ENCODE results near the gene OLIG2. TPM values are rescaled to one million over a fixed set of nuclear protein-coding genes. Genes with fewer than 3 reads are reported as not detected.

The OLIG2 gene
- total and polyA plus RNA-seq, 7 experiments from 2014 or later, result not detected

- no peaks in the 10 kb centered on the region for H3K36me3 ChIP-seq (ENCODE audit: control insufficient read depth in 2 of 3, insufficient read depth in 3 of 3, low read length in 3 of 3)
- ATAC-seq (no peak), DNase-seq (no peak)
- POLR2A ChIA-PET, result no interaction called here
- H3K36me3 Mint-ChIP-seq, result no peaks in the 10 kb centered on the region
- peaks cover 0 to 3% (median 0%) of the 10 kb centered on the region in 11 donors for H3K9me3 Mint-ChIP-seq
- no peaks in the 10 kb centered on the region for H3K4me1 ChIP-seq (ENCODE audit: control insufficient read depth in 2 of 2, insufficient read depth in 2 of 2, low read length in 2 of 2)
- H3K9me3 ChIP-seq (ENCODE audit: control insufficient read depth in 2 of 3, low read length in 3 of 3), result no peaks in the 10 kb centered on the region
- H3K27ac Mint-ChIP-seq, result no peak overlapping the region
- no peaks in the 10 kb centered on the region for H3K27me3 ChIP-seq (ENCODE audit: control insufficient read depth in 2 of 2, insufficient read depth in 2 of 2, low read length in 2 of 2)
- peaks cover 22 to 50% (median 44%) of the 10 kb centered on the region in 5 donors for H3K27me3 Mint-ChIP-seq
- no peak overlapping the region for H3K27ac ChIP-seq (ENCODE audit: low read depth, low read length)
- peaks cover 0 to 6% (median 3%) of the 10 kb centered on the region in 7 donors for H3K4me1 Mint-ChIP-seq
- intact Hi-C loops (cut with micrococcal nuclease), result no loop called here
- CTCF ChIA-PET, result interaction anchor here (0.7 kb wide), 1 partner anchor 472 kb away, joined by 3 read pairs; no protein-coding TSS in a partner anchor
- no peak overlapping the region for H3K4me3 Mint-ChIP-seq
- H3K4me3 ChIP-seq (ENCODE audit: low read length), result no peak overlapping the region
These were observed 16.2 kb downstream of the OLIG2 start for GRCh38 chr21:33041981-33042380.

- H3K9me3 Mint-ChIP-seq, result peaks cover 0 to 3% (median 0%) of the 10 kb centered on the region in 11 donors
- no peaks in the 10 kb centered on the region for H3K27me3 ChIP-seq (ENCODE audit: control insufficient read depth in 2 of 2, insufficient read depth in 2 of 2, low read length in 2 of 2)
- DNase-seq (no peak), ATAC-seq (no peak)
- ChIA-PET CTCF (interaction anchor here (0.7 kb wide), 1 partner anchor 473 kb away, joined by 3 read pairs; no protein-coding TSS in a partner anchor), POLR2A (no interaction called here)
- H3K9me3 ChIP-seq (ENCODE audit: control insufficient read depth in 2 of 3, low read length in 3 of 3), result no peaks in the 10 kb centered on the region
- H3K4me3 Mint-ChIP-seq, result no peak overlapping the region
- H3K36me3 Mint-ChIP-seq, result no peaks in the 10 kb centered on the region
- H3K36me3 ChIP-seq (ENCODE audit: control insufficient read depth in 2 of 3, insufficient read depth in 3 of 3, low read length in 3 of 3), result no peaks in the 10 kb centered on the region
- no peak overlapping the region for H3K4me3 ChIP-seq (ENCODE audit: low read length)
- no peak overlapping the region for H3K27ac ChIP-seq (ENCODE audit: low read depth, low read length)
- intact Hi-C loops (cut with micrococcal nuclease), result no loop called here
- no peak overlapping the region for H3K27ac Mint-ChIP-seq
- peaks cover 31 to 56% (median 44%) of the 10 kb centered on the region in 5 donors for H3K27me3 Mint-ChIP-seq
- H3K4me1 Mint-ChIP-seq, result no peaks in the 10 kb centered on the region
- no peaks in the 10 kb centered on the region for H3K4me1 ChIP-seq (ENCODE audit: control insufficient read depth in 2 of 2, insufficient read depth in 2 of 2, low read length in 2 of 2)
These were observed 17.1 kb downstream of the OLIG2 start for GRCh38 chr21:33042812-33043211.

GRCh38 chr21:33046455-33046854 lies 20.7 kb downstream of the OLIG2 start:
- H3K27ac Mint-ChIP-seq, result no peak overlapping the region
- intact Hi-C loops (cut with micrococcal nuclease), result no loop called here
- H3K4me3 Mint-ChIP-seq, result no peak overlapping the region
- no peaks in the 10 kb centered on the region for H3K27me3 ChIP-seq (ENCODE audit: control insufficient read depth in 2 of 2, insufficient read depth in 2 of 2, low read length in 2 of 2)
- POLR2A ChIA-PET, result no interaction called here
- H3K4me1 Mint-ChIP-seq, result peaks cover 0 to 3% (median 0%) of the 10 kb centered on the region in 7 donors
- ATAC-seq, result no peak
- no peaks in the 10 kb centered on the region for H3K9me3 Mint-ChIP-seq
- no peaks in the 10 kb centered on the region for H3K4me1 ChIP-seq (ENCODE audit: control insufficient read depth in 2 of 2, insufficient read depth in 2 of 2, low read length in 2 of 2)
- H3K9me3 ChIP-seq (ENCODE audit: control insufficient read depth in 2 of 3, low read length in 3 of 3), result no peaks in the 10 kb centered on the region
- no peak for DNase-seq
- no peak overlapping the region for H3K4me3 ChIP-seq (ENCODE audit: low read length)
- no peak overlapping the region for H3K27ac ChIP-seq (ENCODE audit: low read depth, low read length)
- peaks cover 28 to 48% (median 41%) of the 10 kb centered on the region in 5 donors for H3K27me3 Mint-ChIP-seq
- H3K36me3 ChIP-seq (ENCODE audit: control insufficient read depth in 2 of 3, insufficient read depth in 3 of 3, low read length in 3 of 3), result no peaks in the 10 kb centered on the region
- no peaks in the 10 kb centered on the region for H3K36me3 Mint-ChIP-seq
- CTCF ChIA-PET, result no interaction called here

GRCh38 chr21:33047231-33047630 lies 21.5 kb downstream of the OLIG2 start:
- Mint-ChIP-seq H3K9me3 (no peaks in the 10 kb centered on the region), H3K27me3 (peaks cover 21 to 46% (median 37%) of the 10 kb centered on the region in 5 donors), H3K4me1 (peaks cover 0 to 3% (median 0%) of the 10 kb centered on the region in 7 donors), H3K27ac (no peak overlapping the region), H3K4me3 (no peak overlapping the region), H3K36me3 (no peaks in the 10 kb centered on the region)
- ChIA-PET CTCF (no interaction called here), POLR2A (no interaction called here)
- intact Hi-C loops (cut with micrococcal nuclease), result no loop called here
- DNase-seq (no peak), ATAC-seq (no peak)
- Histone ChIP-seq H3K36me3 (ENCODE audit: control insufficient read depth in 2 of 3, insufficient read depth in 3 of 3, low read length in 3 of 3) (no peaks in the 10 kb centered on the region), H3K4me3 (ENCODE audit: low read length) (no peak overlapping the region), H3K27ac (ENCODE audit: low read depth, low read length) (no peak overlapping the region), H3K27me3 (ENCODE audit: control insufficient read depth in 2 of 2, insufficient read depth in 2 of 2, low read length in 2 of 2) (no peaks in the 10 kb centered on the region), H3K9me3 (ENCODE audit: control insufficient read depth in 2 of 3, low read length in 3 of 3) (no peaks in the 10 kb centered on the region), H3K4me1 (ENCODE audit: control insufficient read depth in 2 of 2, insufficient read depth in 2 of 2, low read length in 2 of 2) (no peaks in the 10 kb centered on the region)

- no peak for ATAC-seq
- Histone ChIP-seq H3K4me3 (ENCODE audit: low read length) (no peak overlapping the region), H3K27me3 (ENCODE audit: control insufficient read depth in 2 of 2, insufficient read depth in 2 of 2, low read length in 2 of 2) (no peaks in the 10 kb centered on the region), H3K27ac (ENCODE audit: low read depth, low read length) (no peak overlapping the region), H3K36me3 (ENCODE audit: control insufficient read depth in 2 of 3, insufficient read depth in 3 of 3, low read length in 3 of 3) (no peaks in the 10 kb centered on the region), H3K4me1 (ENCODE audit: control insufficient read depth in 2 of 2, insufficient read depth in 2 of 2, low read length in 2 of 2) (no peaks in the 10 kb centered on the region), H3K9me3 (ENCODE audit: control insufficient read depth in 2 of 3, low read length in 3 of 3) (no peaks in the 10 kb centered on the region)
- H3K27me3 Mint-ChIP-seq, result peaks cover 9 to 22% (median 16%) of the 10 kb centered on the region in 5 donors
- intact Hi-C loops (cut with micrococcal nuclease), result no loop called here
- CTCF ChIA-PET, result no interaction called here
- H3K4me1 Mint-ChIP-seq, result peaks cover 0 to 3% (median 0%) of the 10 kb centered on the region in 7 donors
- no peak overlapping the region for H3K4me3 Mint-ChIP-seq
- no peak for DNase-seq
- POLR2A ChIA-PET, result no interaction called here
- H3K36me3 Mint-ChIP-seq, result no peaks in the 10 kb centered on the region
- peaks cover 0 to 3% (median 0%) of the 10 kb centered on the region in 11 donors for H3K9me3 Mint-ChIP-seq
- no peak overlapping the region for H3K27ac Mint-ChIP-seq
These were observed 26.2 kb downstream of the OLIG2 start for GRCh38 chr21:33051925-33052324.

GRCh38 chr21:33053951-33054350 lies 28.2 kb downstream of the OLIG2 start:
- DNase-seq, result no peak
- H3K36me3 ChIP-seq (ENCODE audit: control insufficient read depth in 2 of 3, insufficient read depth in 3 of 3, low read length in 3 of 3), result no peaks in the 10 kb centered on the region
- POLR2A ChIA-PET, result no interaction called here
- peaks cover 0 to 15% (median 4%) of the 10 kb centered on the region in 5 donors for H3K27me3 Mint-ChIP-seq
- H3K9me3 ChIP-seq (ENCODE audit: control insufficient read depth in 2 of 3, low read length in 3 of 3), result no peaks in the 10 kb centered on the region
- H3K27me3 ChIP-seq (ENCODE audit: control insufficient read depth in 2 of 2, insufficient read depth in 2 of 2, low read length in 2 of 2), result no peaks in the 10 kb centered on the region
- H3K4me3 Mint-ChIP-seq, result no peak overlapping the region
- no peak overlapping the region for H3K4me3 ChIP-seq (ENCODE audit: low read length)
- no peak overlapping the region for H3K27ac ChIP-seq (ENCODE audit: low read depth, low read length)
- no peak overlapping the region for H3K27ac Mint-ChIP-seq
- no peaks in the 10 kb centered on the region for H3K36me3 Mint-ChIP-seq
- no peak for ATAC-seq
- peaks cover 0 to 9% (median 3%) of the 10 kb centered on the region in 7 donors for H3K4me1 Mint-ChIP-seq
- intact Hi-C loops (cut with micrococcal nuclease), result no loop called here
- CTCF ChIA-PET, result no interaction called here
- peaks cover 0 to 3% (median 0%) of the 10 kb centered on the region in 11 donors for H3K9me3 Mint-ChIP-seq
- H3K4me1 ChIP-seq (ENCODE audit: control insufficient read depth in 2 of 2, insufficient read depth in 2 of 2, low read length in 2 of 2), result no peaks in the 10 kb centered on the region

GRCh38 chr21:33055991-33056390 lies 30.3 kb downstream of the OLIG2 start:
- intact Hi-C loops (cut with micrococcal nuclease), result no loop called here
- Mint-ChIP-seq H3K9me3 (peaks cover 0 to 3% (median 0%) of the 10 kb centered on the region in 11 donors), H3K4me3 (no peak overlapping the region), H3K27ac (no peak overlapping the region), H3K27me3 (peaks cover 0 to 16% (median 5%) of the 10 kb centered on the region in 5 donors), H3K36me3 (no peaks in the 10 kb centered on the region), H3K4me1 (peaks cover 0 to 17% (median 4%) of the 10 kb centered on the region in 7 donors)
- CTCF ChIA-PET, result no interaction called here
- Histone ChIP-seq H3K27me3 (ENCODE audit: control insufficient read depth in 2 of 2, insufficient read depth in 2 of 2, low read length in 2 of 2) (no peaks in the 10 kb centered on the region), H3K36me3 (ENCODE audit: control insufficient read depth in 2 of 3, insufficient read depth in 3 of 3, low read length in 3 of 3) (no peaks in the 10 kb centered on the region), H3K4me3 (ENCODE audit: low read length) (no peak overlapping the region), H3K4me1 (ENCODE audit: control insufficient read depth in 2 of 2, insufficient read depth in 2 of 2, low read length in 2 of 2) (no peaks in the 10 kb centered on the region), H3K27ac (ENCODE audit: low read depth, low read length) (no peak overlapping the region), H3K9me3 (ENCODE audit: control insufficient read depth in 2 of 3, low read length in 3 of 3) (no peaks in the 10 kb centered on the region)
- POLR2A ChIA-PET, result no interaction called here
- DNase-seq, result no peak
- ATAC-seq, result no peak

Measured in naive thymus-derived CD4-positive, alpha-beta T cell (primary cell).